ENCODE results near the gene FTSJ1.

Gene FTSJ1

DNA sequence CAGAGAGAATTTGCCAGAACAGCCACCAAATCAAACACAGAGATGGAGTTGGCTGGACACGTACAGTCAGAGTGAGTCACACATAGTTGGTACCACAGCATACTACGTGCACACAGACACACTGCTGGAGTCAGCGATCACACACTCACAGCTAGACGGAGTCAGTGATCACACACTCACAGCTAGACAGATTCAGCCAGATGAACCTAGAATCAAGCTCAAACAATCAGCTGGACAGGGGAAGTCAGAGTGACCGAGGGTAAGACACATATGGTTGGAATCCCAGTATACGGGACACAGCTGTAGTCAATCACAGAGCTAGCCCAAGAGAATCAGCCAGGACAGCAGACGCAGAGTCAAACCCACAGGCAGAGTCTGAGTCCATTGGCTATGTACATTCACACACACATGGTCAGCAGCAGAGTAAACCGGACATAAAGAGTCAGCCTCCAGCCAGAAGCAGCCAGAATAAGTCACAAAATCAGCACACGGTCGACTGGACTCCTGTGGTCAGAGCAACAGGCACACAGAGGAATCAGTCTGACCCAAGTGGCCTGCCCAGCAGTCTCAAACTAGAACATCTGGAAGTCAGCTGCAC is 10.6 kb upstream of the FTSJ1 start:
- Mint-ChIP-seq H3K27me3 (no peaks in the 10 kb centered on the region), H3K27ac (peak overlapping the region; percentile 25), H3K4me1 (peaks cover 45% of the 10 kb centered on the region), H3K4me3 (peak overlapping the region; percentile 95), H3K36me3 (ENCODE audit: low read depth) (peaks cover 45% of the 10 kb centered on the region), H3K9me3 (no peaks in the 10 kb centered on the region)
- ATAC-seq (no peak), DNase-seq (no peak)

DNA sequence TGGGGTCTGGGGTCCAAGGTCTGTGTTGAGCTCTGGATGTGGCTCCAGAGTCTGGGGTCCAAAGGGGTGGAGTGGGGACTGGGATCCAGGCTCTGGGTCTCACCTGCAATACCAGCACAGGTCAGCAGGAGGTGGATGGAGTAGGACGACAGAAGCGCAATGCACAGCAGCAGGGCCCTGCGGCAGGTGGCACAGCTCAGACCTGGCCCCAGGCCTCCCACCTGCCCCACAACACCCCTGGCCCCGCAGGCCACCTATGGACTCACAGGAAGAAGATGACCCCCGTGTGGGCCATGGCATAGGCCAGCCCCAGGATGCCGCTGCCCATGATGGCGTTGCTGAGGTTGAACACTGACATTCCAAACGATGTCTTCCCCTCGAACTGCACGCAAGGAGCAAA is 9.3 kb upstream of the FTSJ1 start:
- Mint-ChIP-seq H3K27me3 (no peaks in the 10 kb centered on the region), H3K4me1 (peaks cover 45% of the 10 kb centered on the region), H3K27ac (peak overlapping the region; percentile 74), H3K36me3 (ENCODE audit: low read depth) (peaks cover 41% of the 10 kb centered on the region), H3K4me3 (peak overlapping the region; percentile 95), H3K9me3 (no peaks in the 10 kb centered on the region)
- ATAC-seq (no peak), DNase-seq (peak; percentile 62)

DNA sequence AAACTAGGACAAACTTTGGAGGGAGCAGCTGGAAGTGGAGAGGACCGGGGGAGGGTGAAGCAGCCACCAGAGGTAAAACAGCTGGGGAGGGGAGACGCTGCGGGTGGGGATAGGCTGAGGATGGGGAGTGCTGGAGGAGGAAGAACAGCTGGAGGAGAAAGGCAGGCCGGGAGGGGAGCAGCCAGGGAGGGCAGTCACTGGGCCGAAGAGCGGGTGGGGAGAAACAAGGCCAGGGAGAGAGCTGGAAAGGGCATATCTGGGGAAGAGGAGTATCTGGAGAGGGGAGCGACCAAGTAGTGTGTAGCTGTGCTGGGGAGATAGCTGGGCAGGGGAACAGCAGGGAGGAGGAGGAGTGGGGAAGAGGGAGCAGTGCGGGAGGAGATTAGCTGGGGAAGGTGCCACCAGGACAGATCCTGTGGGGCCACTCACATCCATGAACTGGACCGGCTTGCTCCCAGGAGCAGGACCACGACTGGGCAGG is 8.7 kb upstream of the FTSJ1 start:
- Mint-ChIP-seq H3K4me3 (peak overlapping the region; percentile 95), H3K36me3 (ENCODE audit: low read depth) (peaks cover 36% of the 10 kb centered on the region), H3K4me1 (peaks cover 40% of the 10 kb centered on the region), H3K9me3 (no peaks in the 10 kb centered on the region), H3K27ac (peak overlapping the region; percentile 99), H3K27me3 (no peaks in the 10 kb centered on the region)
- ATAC-seq = no peak
- no peak for DNase-seq

DNA sequence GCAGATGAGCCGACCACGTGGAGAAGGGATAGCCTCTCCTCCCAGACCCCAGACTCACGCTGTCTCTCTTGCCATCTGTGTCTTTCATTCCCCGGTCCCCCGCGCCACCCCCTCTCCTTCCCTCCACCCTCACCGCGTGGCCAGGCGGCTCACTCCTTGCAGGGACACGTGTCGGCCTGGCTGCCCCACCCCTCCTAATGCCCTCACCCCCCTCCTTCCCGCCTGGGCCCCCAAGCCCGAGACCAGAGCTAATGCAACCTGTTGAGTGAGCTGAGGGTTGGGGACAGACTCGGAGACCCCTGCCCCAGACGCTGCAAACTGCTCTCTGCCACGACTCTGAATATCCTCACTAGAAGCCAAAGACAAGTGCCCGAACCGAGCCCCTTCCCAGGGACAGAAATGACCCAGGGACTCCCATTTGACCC is 7.7 kb upstream of the FTSJ1 start:
- H3K9me3 Mint-ChIP-seq = no peaks in the 10 kb centered on the region
- DNase-seq = peak; percentile 57
- H3K4me1 Mint-ChIP-seq = peaks cover 36% of the 10 kb centered on the region
- H3K4me3 Mint-ChIP-seq = peak overlapping the region; percentile 95
- H3K27ac Mint-ChIP-seq = peak overlapping the region; percentile 99
- no peaks in the 10 kb centered on the region for H3K27me3 Mint-ChIP-seq
- ATAC-seq = peak; percentile 53
- peaks cover 29% of the 10 kb centered on the region for H3K36me3 Mint-ChIP-seq (ENCODE audit: low read depth)

DNA sequence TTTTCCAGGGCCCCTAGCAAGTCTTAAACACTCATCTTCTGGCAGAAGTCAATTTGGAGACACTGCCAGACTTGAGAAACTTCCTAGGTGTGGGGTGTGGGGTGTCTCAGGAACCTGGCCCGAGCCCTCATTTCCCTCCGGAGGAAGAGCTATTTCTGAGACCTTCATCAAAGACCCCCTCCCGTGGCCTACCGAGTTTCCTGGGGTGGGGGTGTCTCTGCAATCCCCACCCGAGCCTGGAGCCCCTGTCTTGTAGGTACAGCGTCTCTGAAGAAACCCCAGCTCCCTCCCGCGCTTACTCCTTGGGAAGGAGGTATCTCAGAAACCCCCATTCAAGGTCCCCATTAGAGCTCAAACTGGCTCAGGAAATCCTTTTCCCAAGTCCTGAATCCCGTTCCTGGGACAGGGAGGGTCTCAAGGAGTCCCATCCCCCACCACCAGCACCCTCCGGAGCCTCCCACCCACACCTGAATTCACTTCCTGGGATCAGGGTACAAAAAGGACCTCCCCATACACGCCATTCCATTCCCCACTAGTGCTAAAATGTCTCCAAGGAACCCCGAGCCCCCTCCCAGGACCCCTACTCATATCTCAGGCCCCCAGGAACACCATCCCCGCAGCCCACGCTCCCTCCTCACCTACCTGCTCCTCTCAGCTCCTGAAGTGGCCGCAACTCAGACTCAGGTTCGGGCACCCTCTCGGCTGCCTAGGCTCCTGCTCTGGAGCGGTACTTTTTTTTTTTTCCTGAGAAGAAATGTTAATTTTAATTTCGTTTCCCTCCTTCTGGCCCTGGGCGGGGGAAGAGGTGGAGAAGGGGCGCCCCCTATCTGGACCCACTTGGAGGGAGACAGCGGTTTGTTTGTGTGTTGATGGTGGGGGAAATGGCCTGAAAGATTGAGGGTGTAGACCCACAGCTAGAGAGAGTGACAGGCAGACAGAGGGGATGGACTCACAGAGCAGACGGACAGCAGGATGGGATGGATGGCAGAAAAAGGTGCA is 7.0 kb upstream of the FTSJ1 start:
- Mint-ChIP-seq H3K9me3 (no peaks in the 10 kb centered on the region), H3K4me1 (peaks cover 34% of the 10 kb centered on the region)
- peak; percentile 46 for ATAC-seq

DNA sequence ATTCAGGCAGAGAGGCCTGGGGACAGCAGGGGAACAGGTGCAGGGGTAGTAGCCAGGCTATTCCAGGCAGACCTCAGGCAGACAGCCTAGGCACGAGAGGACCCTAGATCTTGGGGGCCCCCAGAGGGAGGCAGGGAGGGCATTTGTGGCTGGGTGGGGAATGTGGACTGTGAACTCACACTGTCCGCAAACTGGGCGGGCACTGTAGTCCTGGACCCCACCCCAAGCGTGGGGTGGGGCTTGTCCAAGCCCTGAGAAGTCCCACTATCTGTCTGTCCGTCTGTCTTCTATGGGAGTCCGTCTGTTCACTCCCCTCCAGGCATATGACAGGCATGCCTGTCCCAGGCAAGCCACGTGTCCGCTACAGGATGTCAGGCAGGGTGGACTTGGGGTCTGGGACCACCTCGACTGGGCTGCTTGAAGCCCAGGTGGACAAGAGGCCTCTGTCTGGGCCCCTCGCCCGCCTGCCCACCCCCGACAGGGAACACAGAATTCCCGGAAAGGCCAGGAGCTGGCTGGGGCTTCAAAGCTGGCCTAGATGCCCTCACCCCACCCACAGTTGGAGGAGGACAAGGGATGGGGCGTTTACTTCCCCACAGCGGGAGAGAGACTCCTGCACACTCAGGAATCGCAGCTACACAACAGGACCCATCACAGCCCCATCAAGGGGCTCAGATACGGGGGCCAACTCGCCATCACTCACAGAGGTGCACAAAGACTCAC is 5.7 kb upstream of the FTSJ1 start, which contains the start of gene SLC38A5:
Gene SLC38A5, minus strand, starts transcription at position 151 of the 723 bp plus-strand sequence. CDS start 2,336 bp downstream, outside the sequence.
- H3K9me3 Mint-ChIP-seq = no peaks in the 10 kb centered on the region
- ATAC-seq = no peak
- H3K4me1 Mint-ChIP-seq = peaks cover 30% of the 10 kb centered on the region
- no peaks in the 10 kb centered on the region for H3K27me3 Mint-ChIP-seq
- H3K27ac Mint-ChIP-seq = peak within 1 kb of the TSS; percentile 99
- H3K36me3 Mint-ChIP-seq (ENCODE audit: low read depth) = peaks cover 18% of the 10 kb centered on the region
- peak within 1 kb of the TSS; percentile 95 for H3K4me3 Mint-ChIP-seq
- DNase-seq = no peak

More for the DNA sequence above, 7.0 kb upstream of the FTSJ1 start:
- H3K4me3 Mint-ChIP-seq = peak overlapping the region; percentile 95
- peaks cover 26% of the 10 kb centered on the region for H3K36me3 Mint-ChIP-seq (ENCODE audit: low read depth)
- peak; percentile 59 for DNase-seq
- peak overlapping the region; percentile 99 for H3K27ac Mint-ChIP-seq
- H3K27me3 Mint-ChIP-seq = no peaks in the 10 kb centered on the region

DNA sequence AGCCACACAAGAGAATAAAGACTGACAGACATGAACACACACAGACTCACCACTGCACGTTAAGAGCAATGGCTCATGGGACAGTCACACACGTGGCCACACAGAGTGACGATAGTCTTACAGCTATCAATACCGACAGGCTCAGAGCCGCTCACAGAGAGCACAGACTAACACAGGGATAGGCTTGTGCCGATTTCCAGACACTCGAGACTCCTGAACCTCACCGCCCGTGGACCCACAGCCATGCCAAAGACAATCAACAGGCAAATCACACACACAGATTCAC is 5.2 kb upstream of the FTSJ1 start:
- H3K27me3 Mint-ChIP-seq = no peaks in the 10 kb centered on the region
- H3K27ac Mint-ChIP-seq = no peak overlapping the region
- H3K4me1 Mint-ChIP-seq = peaks cover 25% of the 10 kb centered on the region
- no peaks in the 10 kb centered on the region for H3K9me3 Mint-ChIP-seq
- peaks cover 13% of the 10 kb centered on the region for H3K36me3 Mint-ChIP-seq (ENCODE audit: low read depth)
- DNase-seq (no peak), ATAC-seq (no peak)
- H3K4me3 Mint-ChIP-seq = no peak overlapping the region

DNA sequence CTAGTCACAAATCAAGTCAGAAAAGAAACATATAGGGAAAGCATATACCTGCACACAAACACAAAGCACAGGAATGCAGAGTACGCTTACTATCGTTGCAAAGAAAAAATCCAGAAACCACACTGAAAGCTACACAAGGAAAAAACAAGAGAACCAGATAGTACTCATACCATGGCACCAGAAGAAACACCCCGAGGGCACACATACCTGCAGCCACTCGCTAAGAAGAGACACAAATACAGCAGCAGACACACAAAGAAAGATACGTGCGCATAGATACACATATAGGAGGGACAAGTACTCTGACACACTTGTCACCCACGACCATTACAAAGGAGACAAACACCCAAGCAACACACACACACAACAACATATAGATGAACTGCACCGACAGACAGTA is 4.5 kb upstream of the FTSJ1 start:
- no peaks in the 10 kb centered on the region for H3K27me3 Mint-ChIP-seq
- no peak overlapping the region for H3K27ac Mint-ChIP-seq
- no peak for ATAC-seq
- H3K36me3 Mint-ChIP-seq (ENCODE audit: low read depth) = peaks cover 14% of the 10 kb centered on the region
- H3K9me3 Mint-ChIP-seq = no peaks in the 10 kb centered on the region
- DNase-seq = no peak
- no peak overlapping the region for H3K4me3 Mint-ChIP-seq
- peaks cover 21% of the 10 kb centered on the region for H3K4me1 Mint-ChIP-seq

DNA sequence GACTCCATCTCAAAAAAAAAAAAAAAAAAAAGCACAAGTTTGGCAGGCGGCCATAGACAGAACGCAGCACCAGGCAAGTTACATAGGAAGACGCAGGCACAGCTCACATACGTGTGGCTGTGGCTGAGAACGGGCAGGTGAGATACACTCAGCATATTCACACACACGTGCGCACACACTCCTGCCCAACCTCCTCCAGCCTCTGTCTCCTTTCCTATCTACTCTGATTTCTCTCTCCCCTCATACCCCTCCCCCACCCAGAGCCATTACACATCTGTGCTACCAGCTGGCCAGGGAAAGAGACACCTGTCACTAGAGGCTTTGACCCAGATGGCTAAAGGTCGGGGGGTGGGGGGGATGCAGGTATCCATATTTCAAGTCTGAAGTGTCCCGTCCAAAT is 3.8 kb upstream of the FTSJ1 start:
- DNase-seq = no peak
- peaks cover 21% of the 10 kb centered on the region for H3K4me1 Mint-ChIP-seq
- no peak overlapping the region for H3K27ac Mint-ChIP-seq
- H3K36me3 Mint-ChIP-seq (ENCODE audit: low read depth) = peaks cover 14% of the 10 kb centered on the region
- no peaks in the 10 kb centered on the region for H3K27me3 Mint-ChIP-seq
- H3K4me3 Mint-ChIP-seq = no peak overlapping the region
- no peak for ATAC-seq
- no peaks in the 10 kb centered on the region for H3K9me3 Mint-ChIP-seq

DNA sequence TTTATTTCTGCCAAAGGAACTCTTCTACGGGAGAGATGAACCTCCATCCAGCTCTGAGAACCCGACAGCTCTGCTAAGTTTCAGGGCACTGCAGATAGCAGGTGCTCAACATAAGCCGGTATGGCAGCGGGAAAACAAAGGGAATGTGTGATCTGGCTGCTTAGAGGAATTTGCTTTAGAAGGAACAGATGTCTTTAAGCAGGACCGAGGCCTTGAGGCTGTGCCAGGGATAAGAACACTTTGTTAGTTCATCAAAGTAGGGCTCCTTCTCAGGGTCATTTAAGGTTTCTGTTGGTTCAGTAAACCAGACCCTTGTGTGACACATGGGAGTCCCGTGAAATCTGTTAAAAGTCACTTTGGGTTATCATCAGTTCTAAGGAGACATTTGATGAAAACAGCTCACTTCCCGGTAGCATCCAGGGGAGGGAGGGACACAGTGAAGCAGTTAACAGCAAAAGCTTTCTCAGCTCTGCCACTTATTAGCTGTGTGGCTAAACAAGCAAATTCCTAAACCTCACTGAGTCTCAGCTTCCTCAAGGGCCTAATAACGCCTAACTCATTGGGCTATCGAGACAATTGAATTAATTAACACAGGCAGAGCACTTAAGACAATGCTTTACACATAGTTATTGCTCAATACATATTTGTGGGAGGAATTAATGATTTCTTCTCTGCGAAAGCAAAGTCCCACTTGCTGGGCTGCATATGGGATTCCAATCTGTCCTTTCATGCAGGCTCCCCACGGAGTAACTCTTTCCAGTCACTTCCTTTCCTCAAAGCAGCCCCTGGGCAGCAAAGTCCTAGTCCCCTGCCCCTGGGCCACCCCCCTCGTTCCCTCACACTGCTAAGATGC is 2.9 kb upstream of the FTSJ1 start:
- Mint-ChIP-seq H3K36me3 (ENCODE audit: low read depth) (peaks cover 15% of the 10 kb centered on the region), H3K9me3 (no peaks in the 10 kb centered on the region), H3K4me1 (peaks cover 28% of the 10 kb centered on the region), H3K27me3 (no peaks in the 10 kb centered on the region), H3K27ac (no peak overlapping the region), H3K4me3 (no peak overlapping the region)
- DNase-seq (no peak), ATAC-seq (no peak)

DNA sequence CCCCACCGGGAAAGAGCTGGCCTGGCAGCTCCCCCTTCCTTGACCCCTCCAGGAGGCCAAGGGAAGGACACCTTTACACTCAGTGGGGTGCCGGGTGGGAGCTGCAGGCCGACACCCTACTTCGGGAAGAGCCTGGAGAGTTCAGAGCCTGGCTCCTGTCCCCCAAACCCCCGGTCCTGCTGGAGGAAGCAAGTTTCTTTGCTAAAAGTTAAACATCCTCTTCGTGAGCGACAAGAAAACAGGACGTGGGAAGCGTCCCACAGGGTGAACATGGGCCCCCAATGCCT is 2.4 kb upstream of the FTSJ1 start:
- Mint-ChIP-seq H3K4me1 (peaks cover 31% of the 10 kb centered on the region), H3K9me3 (no peaks in the 10 kb centered on the region), H3K4me3 (no peak overlapping the region), H3K36me3 (ENCODE audit: low read depth) (peaks cover 19% of the 10 kb centered on the region), H3K27me3 (no peaks in the 10 kb centered on the region), H3K27ac (no peak overlapping the region)
- ATAC-seq (no peak), DNase-seq (no peak)

DNA sequence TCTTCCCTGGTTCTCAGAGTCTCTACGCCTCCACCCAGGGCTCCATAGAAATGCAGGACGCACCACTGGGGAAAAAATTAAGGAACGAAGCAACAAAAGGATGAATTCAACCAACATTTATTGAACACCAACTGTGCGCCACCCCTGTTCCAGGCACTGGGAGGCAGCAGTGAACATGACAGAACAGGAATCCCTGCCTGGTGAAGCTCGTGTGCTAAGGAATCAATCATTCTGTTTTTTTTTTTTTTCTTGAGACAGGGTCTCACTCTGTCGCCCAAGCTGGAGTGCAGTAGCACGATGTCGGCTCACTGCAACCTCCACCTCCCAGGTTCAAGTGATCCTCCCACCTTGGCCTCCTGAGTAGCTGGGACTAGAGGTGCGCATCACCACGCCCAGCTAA is 1.9 kb upstream of the FTSJ1 start:
- Mint-ChIP-seq H3K27me3 (no peaks in the 10 kb centered on the region), H3K27ac (no peak overlapping the region), H3K9me3 (no peaks in the 10 kb centered on the region), H3K36me3 (ENCODE audit: low read depth) (peaks cover 20% of the 10 kb centered on the region), H3K4me3 (no peak overlapping the region), H3K4me1 (peaks cover 33% of the 10 kb centered on the region)
- ATAC-seq (no peak), DNase-seq (peak; percentile 15)

DNA sequence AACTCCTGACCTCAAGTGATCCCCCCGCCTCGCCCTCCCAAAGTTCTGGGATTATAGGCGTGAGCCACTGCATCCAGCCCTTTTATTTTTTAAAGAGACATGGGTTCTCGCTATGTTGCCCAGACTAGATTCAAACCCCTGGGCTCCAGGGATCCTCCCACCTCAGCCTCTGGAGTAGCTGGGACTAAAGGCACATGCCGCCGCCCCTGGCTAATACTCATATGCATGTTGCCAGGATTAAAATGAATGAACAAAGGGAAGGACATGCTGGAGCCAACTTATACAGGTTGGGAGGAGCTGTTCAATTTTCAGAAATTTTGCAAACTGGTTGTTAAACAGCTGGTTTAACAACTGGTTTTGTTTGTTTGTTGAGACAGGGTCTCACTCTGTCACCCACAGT is 1.4 kb upstream of the FTSJ1 start:
- Mint-ChIP-seq H3K27ac (peak overlapping the region; percentile 96), H3K4me1 (peaks cover 30% of the 10 kb centered on the region), H3K4me3 (peak overlapping the region; percentile 91), H3K27me3 (no peaks in the 10 kb centered on the region), H3K36me3 (ENCODE audit: low read depth) (peaks cover 23% of the 10 kb centered on the region), H3K9me3 (no peaks in the 10 kb centered on the region)
- DNase-seq (no peak), ATAC-seq (no peak)

DNA sequence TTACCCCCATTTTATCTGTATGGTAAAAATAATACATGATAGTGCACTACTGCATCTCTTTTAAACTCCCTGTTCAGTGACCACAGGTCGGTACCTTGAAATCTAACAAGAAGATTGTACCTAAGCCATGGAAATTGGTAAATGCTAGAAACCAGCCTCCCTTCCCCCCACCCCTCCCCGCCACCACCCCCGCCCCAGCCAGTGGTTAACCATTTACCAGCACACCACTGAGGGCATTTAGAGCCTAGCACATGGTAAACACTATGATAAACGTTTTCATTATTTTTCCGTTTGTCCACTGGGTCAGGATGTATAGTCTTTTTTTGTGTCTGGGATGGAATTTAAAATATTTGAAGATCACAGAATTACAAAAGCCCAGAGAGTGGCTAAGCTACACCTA is 703 bp upstream of the FTSJ1 start:
- H3K4me3 Mint-ChIP-seq = peak overlapping the region; percentile 91
- H3K4me1 Mint-ChIP-seq = peaks cover 29% of the 10 kb centered on the region
- peaks cover 23% of the 10 kb centered on the region for H3K36me3 Mint-ChIP-seq (ENCODE audit: low read depth)
- no peaks in the 10 kb centered on the region for H3K27me3 Mint-ChIP-seq
- ATAC-seq (no peak), DNase-seq (peak; percentile 23)
- no peaks in the 10 kb centered on the region for H3K9me3 Mint-ChIP-seq
- peak overlapping the region; percentile 96 for H3K27ac Mint-ChIP-seq

All from activated naive CD8-positive, alpha-beta T cell treated with anti-CD3 and anti-CD28 coated beads, Interleukin-2, amount 50 U/mL, for 24 hours (primary cell).